NCI-H1048 (cell line): Measurements from ENCODE around the gene SLC1A2.

Experiments used
- DNase-seq: peaks from one replicate; lab custom pipeline; 2025; lab: John Stamatoyannopoulos, UW

SLC1A2 gene

DNA sequence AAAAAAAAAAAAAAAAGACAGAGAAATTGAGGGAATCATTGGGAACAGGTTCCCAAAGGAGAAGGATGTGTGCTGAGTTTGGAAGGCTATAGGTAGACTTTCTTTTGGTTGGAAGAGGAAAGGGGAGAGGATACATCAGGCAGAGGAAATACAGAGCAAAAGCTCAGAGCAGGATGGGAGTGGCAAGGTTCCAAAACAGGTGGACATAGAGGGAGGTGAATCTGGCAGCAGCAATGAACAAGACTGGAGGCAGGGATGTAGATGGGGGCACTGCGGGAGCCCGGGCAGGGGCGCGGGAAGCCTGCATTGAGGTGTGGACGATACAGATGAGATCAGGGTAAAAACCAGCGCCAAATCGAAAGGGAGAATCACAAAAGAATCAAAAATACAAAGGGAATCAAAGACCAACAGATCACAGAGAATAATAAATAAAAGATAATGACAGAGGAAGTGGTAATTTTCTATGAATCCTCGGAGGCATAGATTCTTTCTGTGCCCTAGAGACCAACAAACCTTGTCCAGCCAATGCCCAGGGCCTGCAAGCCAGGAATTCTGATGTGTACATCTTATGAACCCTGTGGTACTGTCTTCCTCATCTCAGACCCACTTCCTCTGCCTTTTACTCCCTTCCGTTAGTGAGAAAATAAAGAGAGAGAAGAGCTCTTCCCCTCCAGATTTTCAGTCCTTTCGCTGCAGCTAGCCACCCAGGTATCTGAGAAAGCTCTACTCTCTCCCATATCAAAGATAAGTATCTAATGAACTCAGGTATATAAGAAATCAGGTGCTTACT, 70.3 kb downstream of the SLC1A2 start:
- no peak for DNase-seq

DNA sequence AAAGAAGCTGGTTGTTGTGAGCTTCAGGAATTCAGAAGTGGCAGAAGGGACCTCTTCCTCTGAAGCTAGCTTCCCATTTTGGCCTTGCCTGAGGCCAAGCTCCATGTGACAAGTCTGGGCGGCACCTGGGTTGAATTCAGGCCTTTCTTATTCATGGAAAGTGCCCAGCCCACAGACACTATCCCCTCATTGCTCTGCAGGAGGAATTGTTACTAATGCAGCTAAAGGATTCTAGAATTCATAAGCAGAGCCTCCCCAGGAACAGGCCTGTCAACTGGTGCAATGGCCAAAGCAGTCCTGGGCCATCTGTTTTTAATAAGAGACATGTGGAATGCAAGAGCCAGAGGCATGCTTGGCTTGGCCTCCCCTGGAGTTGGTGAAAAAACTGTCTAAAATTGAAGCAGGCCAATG, 71.4 kb downstream of the SLC1A2 start:
- no peak for DNase-seq

DNA sequence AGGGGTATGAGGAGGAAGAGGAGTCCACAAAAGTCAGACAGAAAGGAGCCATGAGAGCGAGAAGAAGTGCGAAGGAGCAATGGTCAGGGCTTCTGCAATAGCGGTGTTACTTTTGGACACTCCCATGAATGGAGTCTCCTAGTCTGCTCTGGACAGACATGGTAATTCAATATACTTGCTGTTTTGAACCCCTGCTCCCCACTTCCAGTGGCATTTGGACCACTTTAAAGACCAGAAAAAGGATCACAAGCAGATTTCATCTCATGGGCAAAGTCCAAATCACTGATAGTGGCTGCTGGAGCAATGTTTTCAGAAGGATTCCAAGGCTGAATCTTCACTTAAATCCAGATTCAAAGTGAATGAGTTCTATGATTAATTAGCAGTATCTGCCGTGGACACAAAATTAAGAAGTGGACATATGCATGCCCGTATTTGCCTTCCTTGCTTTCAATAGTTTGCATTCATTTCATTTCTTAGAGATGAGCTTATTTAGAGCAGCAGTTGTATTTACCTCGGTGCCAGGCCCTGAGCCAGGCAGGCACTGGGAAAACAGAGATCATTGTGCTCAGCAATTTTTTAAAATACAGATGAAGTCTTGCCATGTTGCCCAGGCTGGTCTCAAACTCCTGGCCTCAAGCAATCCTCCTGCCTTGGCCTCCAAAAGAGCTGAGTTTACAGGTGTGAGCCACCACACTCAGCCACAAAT, 72.0 kb downstream of the SLC1A2 start:
- DNase-seq = no peak

DNA sequence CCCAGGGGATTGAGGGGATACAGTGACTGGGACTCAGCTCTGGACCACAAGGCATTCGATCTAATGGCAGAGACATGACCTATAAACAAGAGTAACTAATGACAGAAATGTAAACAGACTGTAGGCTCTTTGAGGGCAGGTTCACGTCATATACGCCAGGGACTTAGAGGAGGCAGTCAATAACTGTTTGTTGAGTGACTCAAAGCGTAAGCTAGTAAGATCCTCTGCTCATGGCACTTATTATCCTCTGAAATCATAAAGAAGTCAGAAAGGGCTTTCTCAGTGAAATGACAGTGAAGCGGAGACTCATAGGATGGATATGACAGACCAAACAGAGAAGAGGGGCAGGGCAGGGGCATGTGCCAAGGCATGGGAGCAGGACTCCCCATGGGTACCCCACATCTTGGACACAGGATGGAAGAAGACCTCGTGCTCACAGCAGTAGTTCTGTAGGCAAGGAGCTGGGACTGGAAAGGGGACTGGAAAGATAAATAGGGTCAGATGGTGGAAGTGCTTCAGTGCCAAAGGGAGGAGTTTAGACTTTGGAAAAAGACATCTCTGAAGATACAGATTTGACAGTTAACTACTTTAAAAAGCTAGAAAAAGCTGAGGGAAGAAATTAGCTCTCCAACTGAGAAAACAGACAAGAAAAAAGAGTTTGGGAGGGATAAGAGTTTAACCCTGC, 72.7 kb downstream of the SLC1A2 start:
- DNase-seq = no peak

DNA sequence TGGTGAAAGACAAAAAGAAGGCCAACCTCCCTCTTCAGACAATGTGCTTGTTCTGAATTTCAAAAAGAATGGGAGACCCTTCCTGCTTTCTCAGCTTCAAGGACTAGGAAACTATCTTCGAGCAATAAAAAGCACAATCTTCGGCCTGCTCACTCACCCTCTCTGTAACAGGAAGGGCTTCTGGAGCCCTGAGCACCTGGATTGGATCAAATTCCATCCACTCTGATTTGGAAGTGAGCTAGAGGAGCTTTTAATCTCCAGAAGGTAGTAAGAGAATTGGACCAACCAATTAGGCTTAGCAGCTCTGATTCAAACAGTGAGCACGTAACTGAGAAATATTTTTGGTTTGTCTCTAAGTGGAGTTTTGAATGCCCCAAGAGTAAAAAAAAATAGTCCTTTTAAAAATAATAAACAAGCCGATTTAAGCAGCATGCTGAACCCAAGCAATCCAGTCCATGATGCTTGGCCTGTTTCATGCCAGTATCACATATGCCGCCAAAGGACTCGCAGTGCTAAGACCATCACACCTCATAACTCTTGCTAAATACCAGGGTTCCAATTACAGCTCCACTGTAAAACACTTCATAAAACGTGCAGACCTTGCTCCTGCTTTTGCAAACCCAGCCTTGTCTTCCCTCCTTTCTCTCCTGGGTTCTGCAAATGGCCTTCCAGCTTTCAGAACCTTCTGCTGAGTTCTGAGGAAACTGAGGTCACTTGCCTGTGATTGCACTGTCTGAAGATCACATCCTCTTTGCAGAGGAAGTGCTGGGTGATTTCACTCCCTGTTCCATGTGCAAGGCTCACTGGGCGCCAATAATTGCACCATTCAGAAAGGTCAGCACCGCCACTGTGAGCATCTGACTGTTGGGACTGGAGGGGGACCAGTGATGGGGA, 74.4 kb downstream of the SLC1A2 start:
- no peak for DNase-seq

DNA sequence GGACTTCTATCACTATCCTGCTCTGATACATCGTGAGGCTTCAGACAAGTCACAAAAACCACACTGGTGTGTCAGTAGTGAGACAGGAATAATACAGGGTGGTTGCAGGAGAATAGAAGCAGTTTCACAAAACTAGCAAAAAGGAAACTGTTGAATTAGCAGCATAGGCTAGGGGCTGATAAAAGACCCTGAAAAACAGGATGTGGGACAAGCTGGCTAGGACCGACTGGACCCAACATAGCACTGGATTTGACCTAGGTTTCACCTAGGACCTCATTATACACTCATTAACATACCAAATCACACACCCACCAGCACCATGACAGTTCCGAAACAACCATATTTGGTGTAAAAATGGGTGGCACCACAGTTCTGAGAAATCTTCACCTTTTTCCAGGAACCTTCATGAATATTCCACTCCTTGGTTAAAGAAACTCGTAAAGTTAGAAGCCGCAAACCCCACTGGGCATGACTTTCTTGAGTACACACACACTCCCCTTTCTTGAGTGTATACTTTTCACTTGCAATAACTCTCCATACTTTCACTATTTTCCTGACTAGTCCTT, 76.2 kb downstream of the SLC1A2 start:
- no peak for DNase-seq

DNA sequence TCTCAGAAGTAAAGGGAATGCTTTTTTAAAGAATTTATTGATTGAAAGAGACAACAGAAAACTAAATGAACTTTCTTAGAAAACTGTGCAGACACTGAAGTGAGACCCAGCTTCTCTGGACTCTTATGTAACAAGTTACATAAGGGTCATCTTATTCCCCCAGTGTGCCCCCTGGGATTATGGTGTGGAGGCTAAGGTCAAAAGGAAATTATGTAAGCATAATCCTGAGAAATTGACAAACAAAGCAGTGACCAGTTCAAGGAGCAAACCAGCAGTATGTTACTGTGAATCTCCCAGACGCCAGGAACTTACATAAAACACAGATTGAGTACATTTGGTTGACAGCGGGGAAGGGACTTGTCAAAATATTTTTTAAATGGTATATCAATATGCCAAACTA, 78.6 kb downstream of the SLC1A2 start:
- no peak for DNase-seq

DNA sequence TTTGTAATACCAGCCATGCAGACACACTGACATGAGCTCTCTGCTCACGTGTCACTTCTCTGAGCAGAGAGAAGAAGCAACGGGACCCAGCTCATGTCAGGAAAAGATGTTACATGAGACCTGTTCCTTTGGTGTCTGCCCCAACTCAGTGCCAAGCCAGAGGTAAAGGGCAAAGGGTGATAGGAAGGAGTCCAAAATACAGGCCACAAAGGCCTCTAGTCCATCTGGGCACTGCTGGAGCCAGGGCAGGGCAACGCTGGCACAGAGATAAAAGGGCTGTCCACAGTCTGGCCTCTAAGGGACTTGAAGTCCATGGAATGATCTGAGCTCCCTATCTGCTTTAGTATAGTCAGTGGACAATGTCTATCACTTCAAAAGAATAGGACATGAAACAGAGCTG, 79.3 kb downstream of the SLC1A2 start:
- DNase-seq = no peak

DNA sequence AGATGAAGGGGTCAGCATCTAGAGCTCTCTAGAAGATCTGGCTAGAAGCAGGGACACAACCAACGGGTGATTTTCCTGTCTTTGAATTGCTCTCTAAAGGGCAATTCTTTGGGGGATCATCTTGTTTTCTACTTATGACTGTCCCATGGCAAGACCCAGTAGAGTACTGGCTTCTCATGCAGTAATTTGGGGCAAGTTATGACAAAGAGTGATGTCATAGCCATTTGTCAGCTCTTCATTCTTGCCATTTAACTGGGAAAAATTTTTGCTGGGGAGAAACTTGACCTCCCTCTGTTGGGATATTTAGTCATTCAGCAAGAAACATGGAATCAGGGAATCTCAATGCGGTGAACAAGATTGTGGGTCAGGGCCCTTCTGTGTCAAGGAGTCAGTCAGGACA, 80.4 kb downstream of the SLC1A2 start:
- no peak for DNase-seq

DNA sequence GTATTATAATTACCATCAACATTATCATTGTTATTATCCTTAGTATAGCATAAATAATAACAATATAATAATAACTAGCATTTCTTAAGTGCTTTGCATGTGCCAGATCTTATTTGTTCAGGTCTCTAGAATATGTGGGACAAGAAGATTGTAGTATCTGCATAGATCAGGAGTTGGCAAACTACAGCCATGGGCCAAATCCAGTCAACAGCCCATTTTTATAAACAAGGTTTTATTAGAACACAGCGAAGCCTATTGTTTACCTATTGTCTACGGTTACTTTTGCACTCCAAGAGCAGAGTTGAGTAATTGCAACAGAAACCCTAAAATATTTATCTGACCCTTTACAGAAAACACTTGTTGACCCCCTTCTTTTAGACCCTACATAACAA, 81.4 kb downstream of the SLC1A2 start:
- no peak for DNase-seq

DNA sequence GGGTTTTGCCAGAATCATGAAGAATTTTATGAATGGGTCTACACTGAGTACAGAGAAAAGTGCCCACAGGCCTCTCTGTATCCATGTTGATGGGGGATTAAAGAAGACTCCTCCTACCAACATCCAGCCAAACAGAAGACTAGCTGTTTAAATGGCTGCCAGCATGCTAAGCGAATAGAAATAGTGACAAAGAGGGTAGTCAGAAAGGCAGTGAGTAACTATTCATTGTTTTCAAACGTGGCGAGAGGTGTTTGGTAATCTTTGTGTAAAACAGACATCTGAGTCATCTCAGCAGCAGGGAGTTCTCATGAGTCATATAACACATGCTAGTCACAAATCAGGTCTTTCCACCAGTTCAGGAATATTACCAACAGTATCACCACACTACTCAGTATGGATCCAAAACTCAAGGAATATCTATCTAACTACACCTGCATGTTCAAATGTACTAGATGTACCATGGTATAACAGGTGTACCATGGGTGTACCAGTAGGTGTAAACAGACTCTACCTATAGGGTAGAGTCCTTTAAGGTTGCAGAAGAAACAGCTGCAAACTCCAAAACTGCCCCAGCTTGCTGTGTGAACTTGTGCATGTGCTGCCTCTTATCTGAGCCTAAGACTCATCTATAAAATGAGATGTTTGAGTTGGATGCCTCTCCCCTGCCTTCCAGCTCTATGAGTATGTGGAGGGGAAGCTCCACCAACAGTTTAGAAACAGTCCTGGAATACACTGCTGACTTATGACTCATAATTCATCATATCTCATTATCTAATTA, 82.0 kb downstream of the SLC1A2 start:
- no peak for DNase-seq

DNA sequence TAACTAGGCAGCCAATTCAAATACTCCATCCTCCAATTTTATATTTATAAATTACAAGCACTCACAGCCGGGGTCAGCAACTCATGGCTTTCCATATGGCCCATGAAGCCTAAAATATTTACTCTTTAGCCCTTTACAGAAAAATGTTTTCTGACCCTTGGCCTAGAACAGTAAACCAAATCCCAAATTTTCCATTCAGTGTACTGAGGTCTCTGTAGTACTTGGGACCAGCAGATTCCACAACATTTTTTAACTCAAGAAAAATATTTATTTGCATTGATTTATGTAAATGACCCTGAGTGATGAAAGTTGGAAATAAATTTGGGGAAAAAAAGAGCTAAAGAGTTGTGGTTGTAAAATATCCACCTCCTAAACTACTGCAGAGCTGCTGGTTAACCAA, 82.6 kb downstream of the SLC1A2 start:
- no peak for DNase-seq

DNA sequence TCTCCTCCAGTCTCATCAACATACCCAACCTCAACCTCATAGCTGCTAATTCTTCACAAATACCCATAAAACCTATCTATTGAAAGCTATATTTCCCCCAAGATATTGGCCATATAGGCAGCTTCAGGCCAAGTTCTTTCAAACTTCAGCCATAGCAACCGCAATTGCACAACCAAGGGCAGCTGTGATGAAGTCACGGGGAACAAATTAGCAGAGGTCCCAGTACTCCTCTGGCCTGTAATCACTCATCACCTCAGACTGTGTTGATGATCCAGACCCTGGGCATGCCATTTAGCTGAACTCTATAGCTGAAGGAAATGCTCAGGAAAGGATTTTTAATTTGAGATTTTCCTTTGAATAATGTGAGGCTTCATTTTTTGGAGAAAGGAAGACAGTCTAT, 84.1 kb downstream of the SLC1A2 start:
- no peak for DNase-seq

DNA sequence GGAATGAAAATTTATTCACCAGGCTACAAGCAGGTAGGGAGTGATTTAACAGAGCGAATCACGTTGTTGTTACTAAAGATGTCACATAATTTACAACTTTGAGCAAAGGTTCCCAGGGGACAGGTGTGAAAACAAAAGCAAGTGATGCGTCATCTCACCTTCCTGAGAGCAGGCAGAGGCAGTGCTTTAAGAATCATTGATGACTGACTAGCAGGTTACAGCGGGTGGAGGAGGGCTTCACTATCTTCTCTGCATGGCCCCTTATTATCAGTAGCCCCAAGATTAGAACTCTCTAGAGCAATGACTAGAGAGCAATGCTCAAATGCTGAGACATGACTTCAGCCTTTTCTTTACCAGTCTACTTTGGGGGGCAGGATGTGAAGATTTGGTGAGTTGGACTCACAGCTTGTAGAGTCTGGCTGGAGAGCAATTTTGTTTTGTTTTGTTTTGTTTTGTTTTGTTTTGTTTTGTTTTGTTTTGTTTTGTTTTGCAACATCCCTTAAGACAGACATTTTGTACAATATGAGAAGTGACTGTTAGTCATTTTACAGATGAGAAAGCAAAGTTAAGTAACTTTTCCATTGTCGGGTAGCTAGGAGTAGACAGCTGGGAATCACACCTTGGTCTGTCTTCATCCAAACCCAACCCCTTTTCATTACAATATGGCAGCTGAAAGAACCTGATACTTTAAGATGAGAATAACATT, 84.8 kb downstream of the SLC1A2 start:
- no peak for DNase-seq

DNA sequence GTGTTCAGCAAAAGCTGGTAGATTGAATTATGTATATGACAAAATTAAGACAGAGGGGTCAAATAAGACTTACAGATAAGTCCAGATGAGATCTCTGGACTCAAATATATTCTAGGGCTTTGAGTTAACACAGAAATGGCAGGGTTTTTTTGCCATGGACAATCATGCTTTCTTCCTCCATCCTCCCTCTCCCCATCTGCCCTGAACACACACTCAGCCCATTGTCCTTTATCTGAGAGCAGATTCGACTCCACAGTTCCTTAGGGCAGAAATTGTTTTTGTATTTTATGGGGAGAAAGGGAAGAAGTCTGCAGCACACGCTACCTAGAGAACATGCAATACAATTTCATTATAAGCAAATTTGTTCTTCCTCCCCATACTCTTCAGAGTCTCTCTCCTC, 86.8 kb downstream of the SLC1A2 start:
- no peak for DNase-seq

DNA sequence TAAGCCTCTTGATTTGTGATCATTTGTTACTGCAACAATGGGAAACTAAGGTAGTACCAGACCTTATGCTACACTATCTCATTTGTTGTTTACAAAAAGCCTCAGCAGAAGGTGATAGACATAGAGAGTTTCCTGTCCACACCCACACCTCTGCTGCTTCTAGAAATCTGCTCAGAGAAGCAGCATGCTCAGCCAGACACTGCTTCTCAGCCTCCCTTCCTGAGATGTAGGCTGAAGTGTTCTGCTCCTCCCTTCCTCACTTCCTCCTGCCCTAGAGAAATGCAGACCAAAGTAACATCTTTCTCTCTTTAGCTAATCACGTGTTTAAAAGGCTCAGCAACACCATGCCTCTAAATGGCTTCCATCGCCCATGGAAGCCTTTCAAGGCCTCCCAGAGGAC, 88.4 kb downstream of the SLC1A2 start:
- DNase-seq = no peak

DNA sequence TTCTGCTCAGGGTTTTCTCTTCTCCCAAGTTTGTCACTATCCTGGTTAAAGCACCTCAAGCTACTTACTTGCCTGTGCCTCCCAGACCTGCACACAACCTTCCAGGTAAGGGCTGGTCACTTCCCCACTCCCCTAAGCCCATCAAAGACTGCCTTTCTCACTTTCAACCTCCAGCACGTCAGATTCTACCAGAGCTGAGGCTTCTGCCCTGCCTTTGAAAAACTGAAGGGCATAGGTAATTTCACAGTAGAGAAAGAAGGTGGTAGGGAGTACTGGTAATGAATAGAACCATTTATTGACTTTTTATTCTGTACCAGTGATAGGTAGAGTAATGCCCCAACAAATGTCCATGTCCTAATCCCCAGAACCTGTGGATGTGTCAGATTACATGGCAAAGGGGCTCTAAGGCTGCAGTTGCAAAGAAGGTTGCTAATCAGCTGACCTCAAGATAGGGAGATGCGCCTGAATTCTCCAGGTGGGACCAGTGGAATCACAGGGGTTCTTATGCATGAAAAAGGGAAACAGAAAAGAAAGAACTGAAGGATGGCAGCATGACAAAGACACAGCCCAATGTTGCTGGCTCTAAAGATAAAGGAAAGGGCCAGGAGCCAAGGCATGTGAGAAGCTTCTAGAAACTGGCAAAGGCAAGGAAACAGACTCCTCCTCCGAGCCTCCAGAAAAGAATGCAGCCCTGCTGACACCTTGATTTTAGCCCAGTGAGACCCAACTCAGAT, 89.0 kb downstream of the SLC1A2 start:
- no peak for DNase-seq

DNA sequence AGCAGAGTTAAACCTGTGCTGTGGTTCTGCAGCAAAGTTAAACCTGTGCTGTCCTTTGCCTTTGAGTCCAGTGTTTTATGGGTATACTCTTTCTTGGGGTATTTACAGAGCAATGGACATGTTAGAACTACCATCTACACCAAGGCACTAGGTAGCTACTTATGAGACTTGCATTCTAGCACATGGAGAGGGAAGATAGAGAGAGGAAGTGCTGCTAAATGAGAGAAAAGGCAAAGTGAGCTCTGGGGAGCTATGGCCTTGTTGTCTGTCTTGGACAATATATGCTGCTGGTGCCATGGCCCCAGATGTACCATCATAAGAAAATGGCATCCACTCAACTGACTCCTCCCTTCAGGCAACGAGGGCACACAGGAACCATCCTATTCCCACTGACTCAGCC, 91.5 kb downstream of the SLC1A2 start:
- DNase-seq = no peak

DNA sequence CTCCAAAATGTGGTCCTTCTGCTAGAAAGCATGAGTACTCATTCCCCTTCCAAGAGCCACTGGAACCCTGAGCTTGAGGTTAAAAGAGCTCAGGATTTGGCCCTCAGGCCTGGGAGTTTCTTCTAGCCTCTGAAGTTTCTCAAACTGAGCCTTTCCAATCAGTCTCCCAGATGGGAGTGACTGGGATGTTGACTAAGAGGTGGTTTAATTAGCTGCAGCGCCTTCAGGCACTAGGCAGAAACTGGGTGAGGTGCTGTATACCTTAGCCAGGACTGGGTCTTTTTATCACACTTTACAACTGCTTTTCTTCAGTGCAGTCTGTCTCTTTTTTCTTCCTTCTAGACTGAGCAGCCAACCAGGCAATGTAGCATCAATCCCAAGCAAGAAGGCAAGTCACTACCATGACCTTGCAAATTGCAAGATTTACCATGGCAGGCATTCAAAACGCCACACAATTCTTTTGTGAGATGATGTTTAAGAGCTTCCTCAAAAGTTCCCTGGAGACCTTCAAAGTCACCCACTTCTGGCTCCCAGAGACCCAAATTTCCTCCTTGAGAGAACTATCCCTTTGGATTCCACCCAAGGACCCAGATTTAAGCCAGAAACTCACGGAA, 93.0 kb downstream of the SLC1A2 start:
- DNase-seq = no peak
